ENCODE measurements around the gene FHL1.

FHL1 gene

GRCh38 chrX:136190038-136190713, 42.8 kb downstream of the FHL1 start:
- no peak for DNase-seq

- DNase-seq, result no peak
Measured at GRCh38 chrX:136191171-136191570, 43.8 kb downstream of the FHL1 start.

DNA sequence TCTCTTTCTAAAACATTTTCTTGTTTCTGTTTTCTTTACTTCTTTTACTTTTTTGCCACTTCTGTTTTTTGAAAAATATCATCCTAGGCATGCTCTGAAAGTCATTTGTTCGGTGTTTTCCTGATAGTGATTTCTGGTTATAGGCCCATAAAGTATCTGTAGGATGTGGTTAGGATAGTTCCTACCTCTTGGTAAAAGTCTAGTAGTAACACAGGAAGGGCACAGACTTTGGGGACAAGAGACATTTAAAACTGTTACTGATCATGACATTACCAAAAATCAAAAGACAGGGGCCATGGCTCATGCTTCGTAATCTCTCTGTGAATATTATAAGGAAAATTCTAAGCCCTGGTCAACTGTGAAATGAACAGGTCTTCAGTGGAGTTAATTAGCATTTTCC, 44.8 kb downstream of the FHL1 start:
- no peak for DNase-seq

GRCh38 chrX:136192839-136193414, 45.6 kb downstream of the FHL1 start:
- DNase-seq, result no peak

- DNase-seq, result no peak
Measured at GRCh38 chrX:136193771-136194170, 46.4 kb downstream of the FHL1 start.

- DNase-seq, result no peak
Measured at GRCh38 chrX:136194536-136194935, 47.2 kb downstream of the FHL1 start.

GRCh38 chrX:136195247-136195646, 47.9 kb downstream of the FHL1 start:
- DNase-seq, result no peak

- no peak for DNase-seq
Measured at GRCh38 chrX:136196691-136197155, 49.4 kb downstream of the FHL1 start.

DNA sequence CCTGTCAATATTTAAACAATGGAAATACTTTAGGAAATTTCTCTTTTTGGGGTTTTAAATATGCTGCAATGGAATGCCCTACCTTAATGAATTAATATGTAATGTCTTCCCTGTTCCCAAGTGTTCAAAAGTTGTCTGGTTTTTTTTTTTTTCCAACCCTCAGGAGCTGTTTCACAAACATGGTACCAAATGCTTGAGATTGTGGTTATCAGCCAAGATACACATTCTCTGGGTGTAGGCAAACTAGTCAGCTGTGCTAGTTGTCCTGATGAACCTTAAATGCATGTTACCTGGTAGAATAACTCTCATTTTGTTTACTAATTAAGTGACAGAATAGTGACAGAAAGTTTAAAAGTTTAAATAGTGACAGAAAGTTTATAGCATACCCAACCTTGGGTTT, 50.7 kb downstream of the FHL1 start:
- no peak for DNase-seq

- DNase-seq, result no peak
Measured at GRCh38 chrX:136198678-136199243, 51.4 kb downstream of the FHL1 start.

- DNase-seq, result no peak
Measured at GRCh38 chrX:136199365-136199764, 52.0 kb downstream of the FHL1 start.

- no peak for DNase-seq
Measured at GRCh38 chrX:136200466-136200865, 53.1 kb downstream of the FHL1 start.

GRCh38 chrX:136201601-136202000, 54.3 kb downstream of the FHL1 start:
- no peak for DNase-seq

DNA sequence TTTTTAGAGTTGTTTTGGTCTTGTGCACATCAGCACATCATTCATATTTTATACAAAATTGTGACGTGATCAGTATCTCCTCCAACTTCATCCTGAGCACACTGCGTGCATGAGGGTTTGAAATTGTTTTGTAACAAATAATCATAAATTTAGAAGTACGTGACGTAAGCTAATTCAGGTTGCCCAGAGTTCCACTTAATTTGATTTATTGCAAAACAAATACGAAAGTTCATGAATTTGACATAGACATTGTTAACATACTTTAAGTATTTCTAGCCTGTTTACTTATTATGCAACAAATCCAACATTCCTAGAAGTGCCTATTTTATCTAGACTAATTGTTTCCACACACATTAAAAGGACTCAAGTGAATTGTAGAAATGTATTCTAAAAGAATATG, 55.6 kb downstream of the FHL1 start:
- no peak for DNase-seq

DNA sequence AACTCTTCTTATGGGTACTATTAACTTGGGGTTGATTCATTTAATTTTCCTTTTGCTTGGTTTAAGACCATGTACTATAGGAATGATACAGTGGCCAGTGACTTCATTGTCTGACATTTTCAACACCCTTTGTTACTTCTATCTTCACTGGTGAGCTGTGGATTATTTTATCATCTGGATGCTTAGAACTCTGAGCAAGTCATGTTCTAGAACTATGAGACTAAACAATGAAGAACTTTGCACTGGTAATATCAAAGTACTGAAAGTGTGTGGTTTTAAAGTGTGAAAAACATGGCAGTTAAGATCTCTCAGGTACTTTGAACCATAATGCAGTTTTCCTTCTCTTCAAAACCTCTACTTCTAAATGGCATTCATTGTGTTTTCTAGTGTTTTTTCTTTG, 56.1 kb downstream of the FHL1 start:
- no peak for DNase-seq

GRCh38 chrX:136203951-136204350, 56.6 kb downstream of the FHL1 start:
- no peak for DNase-seq

GRCh38 chrX:136204571-136204970, 57.2 kb downstream of the FHL1 start:
- DNase-seq, result peak; percentile 35

GRCh38 chrX:136205882-136206380, 58.6 kb downstream of the FHL1 start:
- DNase-seq, result no peak

DNA sequence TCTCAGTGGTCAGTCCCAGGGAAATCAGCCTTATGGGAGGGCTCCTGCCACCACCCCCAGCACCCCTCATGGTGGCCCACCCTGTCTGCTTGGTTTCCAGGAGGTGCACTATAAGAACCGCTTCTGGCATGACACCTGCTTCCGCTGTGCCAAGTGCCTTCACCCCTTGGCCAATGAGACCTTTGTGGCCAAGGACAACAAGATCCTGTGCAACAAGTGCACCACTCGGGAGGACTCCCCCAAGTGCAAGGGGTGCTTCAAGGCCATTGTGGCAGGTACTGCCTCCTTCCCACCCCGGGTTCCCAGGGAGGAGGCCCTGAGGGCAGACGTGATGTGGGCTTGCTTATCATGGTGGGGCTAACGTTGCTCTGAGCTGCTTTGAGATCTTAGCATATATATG, 59.6 kb downstream of the FHL1 start:
- no peak for DNase-seq

DNA sequence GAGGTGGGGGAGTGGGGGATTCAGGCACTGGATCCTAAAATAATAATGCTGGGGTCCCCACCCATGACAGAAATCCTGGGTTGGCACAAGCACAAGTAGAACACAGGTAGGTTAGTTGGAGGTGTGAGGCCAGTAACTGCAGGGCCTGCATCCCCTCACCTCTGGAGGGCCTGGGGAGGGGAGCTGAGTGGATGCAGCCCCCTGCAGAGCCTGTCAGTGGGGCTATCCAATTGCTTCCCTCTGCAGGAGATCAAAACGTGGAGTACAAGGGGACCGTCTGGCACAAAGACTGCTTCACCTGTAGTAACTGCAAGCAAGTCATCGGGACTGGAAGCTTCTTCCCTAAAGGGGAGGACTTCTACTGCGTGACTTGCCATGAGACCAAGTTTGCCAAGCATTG, 60.2 kb downstream of the FHL1 start:
- DNase-seq, result no peak

DNA sequence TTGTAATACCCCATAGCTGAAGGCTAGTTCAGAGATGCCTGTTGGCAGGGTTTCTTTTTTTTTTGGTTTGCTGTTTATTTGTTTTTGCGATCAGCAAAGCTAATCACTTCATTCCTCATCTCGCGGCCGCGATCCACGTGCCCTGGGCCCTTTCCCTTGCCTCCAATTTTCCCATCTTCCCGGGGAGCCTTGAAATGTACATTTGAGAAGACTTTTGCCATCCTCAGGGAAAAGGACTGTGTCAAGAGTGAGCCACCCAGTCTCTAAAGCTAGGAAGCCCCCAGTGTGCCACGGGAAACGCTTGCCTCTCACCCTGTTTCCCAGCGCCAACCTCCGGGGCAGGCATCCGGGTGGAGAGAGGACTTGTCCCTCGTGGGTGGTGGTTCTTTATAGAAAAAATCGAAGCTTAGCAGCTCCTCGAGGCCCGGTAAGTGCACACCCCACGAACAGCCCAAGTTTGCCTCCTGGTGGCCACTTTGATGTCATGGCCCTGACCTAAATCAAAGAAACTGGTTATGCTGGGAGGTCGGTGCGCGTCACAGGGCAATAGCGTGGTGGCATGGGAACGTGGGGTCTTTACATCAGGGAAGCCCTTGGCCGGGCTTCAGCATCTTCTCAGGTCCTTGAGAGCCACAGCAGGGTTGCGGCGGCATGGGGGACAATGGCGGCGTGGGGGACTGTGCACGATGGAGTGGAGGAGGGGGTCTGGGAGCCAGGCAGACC, 61.8 kb downstream of the FHL1 start:
- DNase-seq, result peak; percentile 31

GRCh38 chrX:136209751-136210150, 62.4 kb downstream of the FHL1 start:
- DNase-seq, result no peak

- no peak for DNase-seq
Measured at GRCh38 chrX:136210243-136210642, 62.9 kb downstream of the FHL1 start.

DNA sequence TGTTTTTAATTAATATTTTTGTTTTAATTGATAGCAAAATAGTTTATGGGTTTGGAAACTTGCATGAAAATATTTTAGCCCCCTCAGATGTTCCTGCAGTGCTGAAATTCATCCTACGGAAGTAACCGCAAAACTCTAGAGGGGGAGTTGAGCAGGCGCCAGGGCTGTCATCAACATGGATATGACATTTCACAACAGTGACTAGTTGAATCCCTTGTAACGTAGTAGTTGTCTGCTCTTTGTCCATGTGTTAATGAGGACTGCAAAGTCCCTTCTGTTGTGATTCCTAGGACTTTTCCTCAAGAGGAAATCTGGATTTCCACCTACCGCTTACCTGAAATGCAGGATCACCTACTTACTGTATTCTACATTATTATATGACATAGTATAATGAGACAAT, 63.5 kb downstream of the FHL1 start:
- no peak for DNase-seq
